ENCODE results near the gene MTTP.

MTTP gene

GRCh38 chr4:99670409-99671073, 95.9 kb downstream of the MTTP start:
- DNase-seq (ENCODE audit: low read depth): no peak

Measured in activated T-cell treated with anti-CD3 and anti-CD28 coated beads for 1 hour (primary cell).